Measurements from ENCODE around the gene CHST4.

The CHST4 gene

GRCh38 chr16:71493213-71493612 is 33.0 kb upstream of the CHST4 start:
- Histone ChIP-seq H3K27me3 (ENCODE audit: insufficient read depth, low read length, poor library complexity) (peaks cover 3% of the 10 kb centered on the region), H3K9ac (ENCODE audit: low read depth, low read length) (no peak overlapping the region), H3K36me3 (ENCODE audit: insufficient read depth, low read length) (no peaks in the 10 kb centered on the region), H2AFZ (ENCODE audit: low read depth, low read length) (no peak overlapping the region), H3K9me3 (ENCODE audit: insufficient read depth, low read length, severe bottlenecking) (no peaks in the 10 kb centered on the region), H3K79me2 (ENCODE audit: insufficient read depth, low read length) (no peaks in the 10 kb centered on the region), H3K4me3 (ENCODE audit: low read depth in 1 of 2, low read length in 2 of 2) (no peak overlapping the region), H4K20me1 (ENCODE audit: insufficient read depth, low read length) (no peaks in the 10 kb centered on the region), H3K4me2 (ENCODE audit: insufficient read depth, low read length) (no peak overlapping the region), H3K27ac (ENCODE audit: low read length) (no peak overlapping the region), H3K4me1 (ENCODE audit: insufficient read depth, low read length) (no peaks in the 10 kb centered on the region)
- ATAC-seq (ENCODE audit: insufficient read depth, low read depth), result no peak
- DNase-seq, result no peak
- no peak for TF ChIP-seq EZH2 (IDR thresholded peaks at IDR 0.05; ENCODE audit: borderline replicate concordance, low read depth, low read length, severe bottlenecking)
- TF ChIP-seq CTCF (IDR thresholded peaks at IDR 0.05; ENCODE audit: borderline replicate concordance, extremely low read depth, low read length, poor library complexity, severe bottlenecking), result no peak

GRCh38 chr16:71498031-71498430 is 28.2 kb upstream of the CHST4 start:
- no peaks in the 10 kb centered on the region for H3K27me3 ChIP-seq (ENCODE audit: insufficient read depth, low read length, poor library complexity)
- no peaks in the 10 kb centered on the region for H3K4me1 ChIP-seq (ENCODE audit: insufficient read depth, low read length)
- no peak overlapping the region for H3K4me2 ChIP-seq (ENCODE audit: insufficient read depth, low read length)
- TF ChIP-seq EZH2 (IDR thresholded peaks at IDR 0.05; ENCODE audit: borderline replicate concordance, low read depth, low read length, severe bottlenecking) (no peak), CTCF (IDR thresholded peaks at IDR 0.05; ENCODE audit: borderline replicate concordance, extremely low read depth, low read length, poor library complexity, severe bottlenecking) (no peak)
- ATAC-seq (ENCODE audit: insufficient read depth, low read depth), result no peak
- no peak overlapping the region for H3K4me3 ChIP-seq (ENCODE audit: low read depth in 1 of 2, low read length in 2 of 2)
- no peak for DNase-seq
- H3K9ac ChIP-seq (ENCODE audit: low read depth, low read length), result no peak overlapping the region
- H3K36me3 ChIP-seq (ENCODE audit: insufficient read depth, low read length), result no peaks in the 10 kb centered on the region
- no peaks in the 10 kb centered on the region for H4K20me1 ChIP-seq (ENCODE audit: insufficient read depth, low read length)
- no peaks in the 10 kb centered on the region for H3K9me3 ChIP-seq (ENCODE audit: insufficient read depth, low read length, severe bottlenecking)
- no peak overlapping the region for H3K27ac ChIP-seq (ENCODE audit: low read length)
- H2AFZ ChIP-seq (ENCODE audit: low read depth, low read length), result no peak overlapping the region
- H3K79me2 ChIP-seq (ENCODE audit: insufficient read depth, low read length), result no peaks in the 10 kb centered on the region

GRCh38 chr16:71499775-71500364 is 26.4 kb upstream of the CHST4 start:
- no peaks in the 10 kb centered on the region for H3K4me1 ChIP-seq (ENCODE audit: insufficient read depth, low read length)
- no peaks in the 10 kb centered on the region for H4K20me1 ChIP-seq (ENCODE audit: insufficient read depth, low read length)
- H3K27ac ChIP-seq (ENCODE audit: low read length), result no peak overlapping the region
- DNase-seq (peak; percentile 60), ATAC-seq (ENCODE audit: insufficient read depth, low read depth) (peak; percentile 82)
- H3K79me2 ChIP-seq (ENCODE audit: insufficient read depth, low read length), result no peaks in the 10 kb centered on the region
- H3K9ac ChIP-seq (ENCODE audit: low read depth, low read length), result no peak overlapping the region
- H3K4me3 ChIP-seq (ENCODE audit: low read depth in 1 of 2, low read length in 2 of 2), result no peak overlapping the region
- no peak overlapping the region for H3K4me2 ChIP-seq (ENCODE audit: insufficient read depth, low read length)
- TF ChIP-seq CTCF (IDR thresholded peaks at IDR 0.05; ENCODE audit: borderline replicate concordance, extremely low read depth, low read length, poor library complexity, severe bottlenecking) (peak; percentile 86), EZH2 (IDR thresholded peaks at IDR 0.05; ENCODE audit: borderline replicate concordance, low read depth, low read length, severe bottlenecking) (no peak)
- no peaks in the 10 kb centered on the region for H3K9me3 ChIP-seq (ENCODE audit: insufficient read depth, low read length, severe bottlenecking)
- H2AFZ ChIP-seq (ENCODE audit: low read depth, low read length), result no peak overlapping the region
- no peaks in the 10 kb centered on the region for H3K36me3 ChIP-seq (ENCODE audit: insufficient read depth, low read length)
- H3K27me3 ChIP-seq (ENCODE audit: insufficient read depth, low read length, poor library complexity), result no peaks in the 10 kb centered on the region
